Muscle layer of duodenum (tissue), 2 donors: ENCODE measurements around the gene RBPJ.

Experiments
- H3K27ac ChIP-seq: one replicate; pipeline ENCODE4 v1.7.0; 2013; ENCODE audit warnings: mild to moderate bottlenecking, low read length
- H3K27me3 ChIP-seq: one replicate; pipeline ENCODE4 v1.7.0; 2013; ENCODE audit warnings: low read depth, mild to moderate bottlenecking, control low read depth, low read length
- H3K36me3 ChIP-seq, 2 donors: one replicate each; pipeline ENCODE4 v1.7.0; 2013; ENCODE audit warnings: low read length in 2 of 2, control low read depth in 1 of 2, mild to moderate bottlenecking in 1 of 2; ENCODE audit not compliant: insufficient read depth in 2 of 2, control insufficient read depth in 1 of 2
- H3K4me1 ChIP-seq, 2 donors: one replicate each; pipeline ENCODE4 v1.7.0; 2013; ENCODE audit warnings: low read length in 2 of 2, mild to moderate bottlenecking in 2 of 2, control low read depth in 1 of 2, moderate library complexity in 1 of 2; ENCODE audit not compliant: insufficient read depth in 2 of 2, control insufficient read depth in 1 of 2
- H3K4me3 ChIP-seq, 2 donors: one replicate each; pipeline ENCODE4 v1.7.0; 2013; ENCODE audit warnings: low read length in 2 of 2, low read depth in 1 of 2, mild to moderate bottlenecking in 1 of 2
- H3K9me3 ChIP-seq, 2 donors: one replicate each; pipeline ENCODE4 v1.7.0; 2013; ENCODE audit warnings: low read length in 2 of 2, control low read depth in 1 of 2, mild to moderate bottlenecking in 1 of 2; ENCODE audit not compliant: control insufficient read depth in 1 of 2
- donor health status: healthy.

The RBPJ gene

GRCh38 chr4:26424838-26425237 lies 104.0 kb downstream of the RBPJ start:
- Histone ChIP-seq H3K4me3 (no peak overlapping the region), H3K27me3 (no peaks in the 10 kb centered on the region), H3K27ac (no peak overlapping the region), H3K9me3 (no peaks in the 10 kb centered on the region), H3K36me3 (peaks cover 34 to 36% of the 10 kb centered on the region in 2 donors), H3K4me1 (peaks cover 0 to 14% of the 10 kb centered on the region in 2 donors)

GRCh38 chr4:26425953-26426352 lies 105.1 kb downstream of the RBPJ start:
- Histone ChIP-seq H3K4me1 (peaks cover 0 to 7% of the 10 kb centered on the region in 2 donors), H3K36me3 (peaks cover 45 to 46% of the 10 kb centered on the region in 2 donors), H3K4me3 (no peak overlapping the region), H3K9me3 (no peaks in the 10 kb centered on the region), H3K27me3 (no peaks in the 10 kb centered on the region), H3K27ac (no peak overlapping the region)

GRCh38 chr4:26426892-26427291 lies 106.1 kb downstream of the RBPJ start:
- Histone ChIP-seq H3K27me3 (no peaks in the 10 kb centered on the region), H3K9me3 (no peaks in the 10 kb centered on the region), H3K4me3 (no peak overlapping the region), H3K27ac (no peak overlapping the region), H3K36me3 (peaks cover 40 to 41% of the 10 kb centered on the region in 2 donors), H3K4me1 (no peaks in the 10 kb centered on the region)

GRCh38 chr4:26429910-26430309 lies 109.1 kb downstream of the RBPJ start:
- Histone ChIP-seq H3K27me3 (no peaks in the 10 kb centered on the region), H3K4me3 (no peak overlapping the region), H3K36me3 (peaks cover 28 to 44% of the 10 kb centered on the region in 2 donors), H3K9me3 (no peaks in the 10 kb centered on the region), H3K27ac (no peak overlapping the region), H3K4me1 (no peaks in the 10 kb centered on the region)

GRCh38 chr4:26431461-26432180 lies 110.8 kb downstream of the RBPJ start:
- H3K9me3 ChIP-seq, result no peaks in the 10 kb centered on the region
- H3K36me3 ChIP-seq, result peaks cover 20 to 28% of the 10 kb centered on the region in 2 donors
- H3K4me1 ChIP-seq, result no peaks in the 10 kb centered on the region
- no peak overlapping the region for H3K27ac ChIP-seq
- H3K4me3 ChIP-seq, result no peak overlapping the region
- H3K27me3 ChIP-seq, result no peaks in the 10 kb centered on the region

GRCh38 chr4:26432419-26432818 lies 111.6 kb downstream of the RBPJ start:
- H3K27ac ChIP-seq, result no peak overlapping the region
- H3K4me1 ChIP-seq, result no peaks in the 10 kb centered on the region
- H3K9me3 ChIP-seq, result no peaks in the 10 kb centered on the region
- H3K36me3 ChIP-seq, result peaks cover 20 to 29% of the 10 kb centered on the region in 2 donors
- H3K4me3 ChIP-seq, result no peak overlapping the region
- no peaks in the 10 kb centered on the region for H3K27me3 ChIP-seq

GRCh38 chr4:26433556-26433955 lies 112.7 kb downstream of the RBPJ start:
- H3K4me1 ChIP-seq, result no peaks in the 10 kb centered on the region
- no peaks in the 10 kb centered on the region for H3K9me3 ChIP-seq
- peaks cover 20 to 32% of the 10 kb centered on the region in 2 donors for H3K36me3 ChIP-seq
- H3K4me3 ChIP-seq, result no peak overlapping the region
- no peak overlapping the region for H3K27ac ChIP-seq
- H3K27me3 ChIP-seq, result no peaks in the 10 kb centered on the region

GRCh38 chr4:26434030-26434639 lies 113.3 kb downstream of the RBPJ start:
- Histone ChIP-seq H3K36me3 (peaks cover 16 to 28% of the 10 kb centered on the region in 2 donors), H3K9me3 (no peaks in the 10 kb centered on the region), H3K4me1 (no peaks in the 10 kb centered on the region), H3K27me3 (no peaks in the 10 kb centered on the region), H3K27ac (no peak overlapping the region), H3K4me3 (no peak overlapping the region)

- Histone ChIP-seq H3K27me3 (no peaks in the 10 kb centered on the region), H3K4me1 (no peaks in the 10 kb centered on the region), H3K9me3 (no peaks in the 10 kb centered on the region), H3K27ac (no peak overlapping the region), H3K36me3 (peaks cover 0 to 5% of the 10 kb centered on the region in 2 donors), H3K4me3 (no peak overlapping the region)
Measured at GRCh38 chr4:26441102-26441501, 120.3 kb downstream of the RBPJ start.

- Histone ChIP-seq H3K9me3 (no peaks in the 10 kb centered on the region), H3K4me3 (no peak overlapping the region), H3K27me3 (no peaks in the 10 kb centered on the region), H3K27ac (no peak overlapping the region), H3K36me3 (peaks cover 0 to 5% of the 10 kb centered on the region in 2 donors), H3K4me1 (no peaks in the 10 kb centered on the region)
Measured at GRCh38 chr4:26441771-26442170, 121.0 kb downstream of the RBPJ start.

- H3K27me3 ChIP-seq, result no peaks in the 10 kb centered on the region
- no peaks in the 10 kb centered on the region for H3K4me1 ChIP-seq
- H3K36me3 ChIP-seq, result no peaks in the 10 kb centered on the region
- no peaks in the 10 kb centered on the region for H3K9me3 ChIP-seq
- H3K4me3 ChIP-seq, result no peak overlapping the region
- no peak overlapping the region for H3K27ac ChIP-seq
Measured at GRCh38 chr4:26447378-26447777, 126.6 kb downstream of the RBPJ start.
